Limb (tissue), 2 donors: ENCODE measurements around the gene FGF12.

ENCODE experiments used
- DNase-seq, 2 donors: peaks; one replicate each; pipeline ENCODE4 v3.0.0-alpha.2; 2016; ENCODE audit errors: extremely low spot score in 2 of 2

The FGF12 gene

GRCh38 chr3:192685801-192686200, 41.5 kb downstream of the FGF12 start:
- DNase-seq: no peak

- DNase-seq: no peak
Observed at GRCh38 chr3:192684151-192684550, 43.2 kb downstream of the FGF12 start.

GRCh38 chr3:192675958-192676649, 51.2 kb downstream of the FGF12 start:
- DNase-seq: no peak

GRCh38 chr3:192655628-192656027, 71.7 kb downstream of the FGF12 start:
- DNase-seq: no peak

- no peak for DNase-seq
Observed at GRCh38 chr3:192655040-192655439, 72.3 kb downstream of the FGF12 start.

- no peak for DNase-seq
Observed at GRCh38 chr3:192653862-192654261, 73.5 kb downstream of the FGF12 start.

- no peak for DNase-seq
Observed at GRCh38 chr3:192652727-192653126, 74.6 kb downstream of the FGF12 start.

- no peak for DNase-seq
Observed at GRCh38 chr3:192651836-192652512, 75.4 kb downstream of the FGF12 start.

- DNase-seq: no peak
Observed at GRCh38 chr3:192645437-192645836, 81.9 kb downstream of the FGF12 start.

- DNase-seq: no peak
Observed at GRCh38 chr3:192642651-192643050, 84.7 kb downstream of the FGF12 start.

GRCh38 chr3:192641919-192642318, 85.4 kb downstream of the FGF12 start:
- DNase-seq: no peak

- no peak for DNase-seq
Observed at GRCh38 chr3:192639987-192640386, 87.4 kb downstream of the FGF12 start.

- no peak for DNase-seq
Observed at GRCh38 chr3:192637803-192638202, 89.5 kb downstream of the FGF12 start.

GRCh38 chr3:192636517-192637444, 90.6 kb downstream of the FGF12 start:
- no peak for DNase-seq

- DNase-seq: no peak
Observed at GRCh38 chr3:192629429-192629828, 97.9 kb downstream of the FGF12 start.

GRCh38 chr3:192621909-192622308, 105.4 kb downstream of the FGF12 start:
- DNase-seq: no peak

- no peak for DNase-seq
Observed at GRCh38 chr3:192620275-192620674, 107.1 kb downstream of the FGF12 start.

GRCh38 chr3:192611411-192611810, 115.9 kb downstream of the FGF12 start:
- no peak for DNase-seq

- no peak for DNase-seq
Observed at GRCh38 chr3:192608726-192609600, 118.4 kb downstream of the FGF12 start.

- no peak for DNase-seq
Observed at GRCh38 chr3:192607798-192608197, 119.5 kb downstream of the FGF12 start.

- DNase-seq: no peak
Observed at GRCh38 chr3:192597913-192598312, 129.4 kb downstream of the FGF12 start.
